NCI-H187 treated with DMSO at 0.1 percent for 48 hours (cell line): ENCODE results near the gene THAP12.
"Not testable (repeated sequence)": the region's sequence is repeated elsewhere in the genome, so short reads cannot be mapped to it uniquely, and the experiment has no call there.

Source experiments
- DNase-seq: peaks from one replicate; lab custom pipeline; 2025; lab: John Stamatoyannopoulos, UW

The THAP12 gene

DNA sequence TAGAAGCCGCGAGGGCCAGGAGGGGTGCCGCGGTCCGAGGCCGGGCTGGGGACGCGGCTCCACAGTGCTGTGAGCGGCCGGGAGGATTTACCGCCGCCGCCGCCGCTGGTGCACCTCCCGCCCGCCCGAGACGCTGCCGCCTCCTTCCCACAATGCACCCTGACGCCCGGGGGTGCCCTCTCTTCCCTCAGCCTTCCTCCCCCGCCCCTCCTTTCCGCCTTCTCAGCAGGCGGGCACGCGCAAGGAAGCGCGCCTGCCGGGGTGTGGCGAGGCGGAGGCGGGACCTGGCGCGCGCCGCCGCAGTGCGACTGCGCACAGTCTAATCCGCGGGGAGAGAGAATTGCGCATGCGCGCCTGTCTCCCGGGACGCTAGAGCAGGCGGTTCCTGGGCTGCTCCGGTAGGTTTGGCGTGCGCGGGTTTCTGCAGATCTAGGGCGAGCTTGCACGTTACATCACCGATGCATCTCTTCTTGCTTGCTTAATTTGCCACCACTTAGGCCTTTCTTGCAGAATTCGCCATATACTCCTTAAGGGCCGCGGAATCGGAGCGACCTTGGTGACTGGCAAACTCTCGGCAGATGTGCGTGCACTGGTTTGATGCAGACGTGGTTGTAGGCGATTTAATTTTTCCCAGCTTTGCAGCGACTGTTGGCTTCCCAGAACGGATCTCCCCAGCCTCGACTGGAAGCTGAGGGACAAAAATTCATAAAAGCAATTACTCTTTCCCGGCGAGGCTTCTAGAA, at the start of gene THAP12, which contains the start of gene GVQW3:
TSS of gene THAP12 (minus strand) at position 156 of the 743 bp plus-strand sequence. CDS start 296 bp downstream, outside the sequence.
TSS of gene GVQW3 (plus strand) at position 347 of the 743 bp plus-strand sequence. CDS start 506 bp downstream, outside the sequence.
- DNase-seq = peak; percentile 88

DNA sequence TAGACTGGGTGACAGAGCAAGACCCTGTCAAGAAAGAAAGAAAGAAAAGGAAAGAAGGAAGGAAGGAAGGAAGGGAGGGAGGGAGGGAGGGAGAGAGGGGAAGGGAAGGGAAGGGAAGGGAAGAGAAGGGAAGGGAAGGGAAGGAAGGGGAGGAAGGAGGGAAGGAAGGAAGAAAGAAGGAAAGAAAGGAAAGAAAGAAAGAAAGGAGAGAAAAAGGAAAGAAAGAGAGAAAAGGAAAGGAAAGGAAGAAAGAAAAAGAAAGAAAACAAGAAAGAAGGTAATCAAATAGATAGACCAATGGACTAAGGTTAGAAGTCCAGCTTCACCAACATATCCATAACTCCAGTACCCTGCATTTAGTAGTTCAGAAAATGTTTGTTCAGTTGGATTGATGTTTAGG, 45.7 kb upstream of the THAP12 start:
- no peak for DNase-seq

DNA sequence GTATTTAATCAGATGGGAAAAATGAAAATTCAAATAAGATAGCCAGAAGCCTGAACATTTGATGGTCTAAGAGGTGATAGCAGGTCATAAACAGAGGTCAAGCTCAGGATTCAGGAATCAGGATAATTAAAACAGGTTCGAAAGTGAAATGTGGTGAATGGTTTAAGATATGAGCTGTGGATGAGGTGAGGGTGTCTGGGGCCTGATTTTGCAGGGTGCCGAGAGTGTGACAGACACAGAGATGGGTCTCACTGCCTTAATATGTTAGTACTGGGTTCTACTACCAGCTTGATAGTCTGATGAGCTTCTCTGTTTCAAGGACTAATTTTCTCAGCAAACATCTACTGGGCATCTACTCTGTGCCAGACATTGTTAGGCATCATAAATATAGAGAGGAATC, 44.0 kb upstream of the THAP12 start:
- DNase-seq = no peak

DNA sequence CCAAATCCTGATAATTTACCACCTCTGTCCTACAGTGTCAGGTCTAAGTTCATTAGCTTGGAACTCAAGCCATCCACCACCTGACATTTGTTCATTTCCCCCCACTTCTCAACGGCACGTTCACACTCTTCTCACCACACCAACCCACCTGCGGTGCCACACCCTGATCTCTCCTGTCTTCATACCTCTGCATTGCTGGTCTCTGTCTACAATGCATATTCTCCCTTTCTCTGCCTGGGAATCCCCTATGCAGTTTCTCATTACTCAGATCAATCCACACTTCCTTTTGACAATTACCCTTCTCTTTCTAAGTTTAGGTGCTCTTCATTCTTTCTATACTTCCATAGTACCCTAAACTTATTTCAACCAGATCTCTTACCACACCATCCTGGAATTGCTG, 43.4 kb upstream of the THAP12 start:
- DNase-seq = no peak

DNA sequence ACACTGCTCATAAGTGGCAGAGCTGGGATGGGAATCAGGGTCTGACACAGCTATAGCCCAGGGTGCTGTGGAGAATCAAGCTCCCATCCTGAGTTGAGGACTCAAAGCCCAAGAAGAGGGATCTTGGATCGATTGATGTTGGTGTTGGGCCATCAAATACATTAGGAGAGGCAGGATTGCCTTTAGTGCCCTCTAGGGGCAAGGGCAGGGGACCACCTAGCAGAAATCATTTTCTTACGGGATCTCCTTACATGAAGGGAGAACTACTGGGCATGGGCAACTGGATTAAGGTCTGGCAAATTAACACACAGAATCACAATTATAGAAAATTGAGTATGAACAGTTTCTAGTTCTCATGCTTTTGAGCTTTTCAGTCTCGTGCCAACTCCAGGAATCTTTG, 39.0 kb upstream of the THAP12 start:
- DNase-seq = no peak

- DNase-seq = no peak
Measured at GRCh38 chr11:76415073-76415472, 34.1 kb upstream of the THAP12 start.

GRCh38 chr11:76410851-76411357, 30.0 kb upstream of the THAP12 start:
- DNase-seq = peak; percentile 49

DNA sequence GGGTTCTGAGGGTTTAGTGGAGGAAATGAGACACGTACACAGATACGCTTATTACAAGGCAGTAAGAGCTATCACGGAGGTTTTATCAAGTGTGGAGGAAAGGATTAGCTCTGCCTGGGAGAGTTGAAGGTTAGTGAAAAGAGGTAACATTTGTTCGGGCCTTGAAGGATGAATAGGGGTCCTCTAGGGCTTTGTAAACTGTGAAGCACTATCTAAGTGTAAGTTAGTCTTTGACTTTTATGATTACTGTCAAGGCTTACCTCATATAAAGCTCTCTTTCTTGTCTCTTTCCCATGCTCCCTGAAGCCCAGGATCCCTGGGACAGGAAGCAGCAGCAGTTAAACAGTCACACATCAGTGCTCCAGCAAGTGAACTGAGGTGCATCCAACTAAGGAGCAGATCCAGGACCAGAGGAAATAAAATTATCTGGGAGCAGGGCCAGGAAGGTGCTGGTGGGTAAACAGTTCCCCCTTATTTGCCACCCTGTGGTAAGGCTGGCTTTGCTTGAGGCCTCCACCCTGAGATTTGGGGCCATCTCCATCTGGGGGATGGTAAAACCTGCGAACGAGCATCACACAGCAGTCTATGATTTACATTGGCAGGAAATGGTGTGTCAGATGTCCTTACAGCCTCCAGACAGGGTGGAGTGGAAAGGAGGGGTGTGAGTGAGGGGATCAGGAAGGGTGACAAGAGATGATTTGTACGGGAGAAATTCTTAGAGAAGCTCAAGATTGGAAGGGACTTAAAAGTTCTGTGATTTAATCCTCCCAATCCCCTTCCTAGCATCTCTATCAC, 27.4 kb upstream of the THAP12 start:
- no peak for DNase-seq

DNA sequence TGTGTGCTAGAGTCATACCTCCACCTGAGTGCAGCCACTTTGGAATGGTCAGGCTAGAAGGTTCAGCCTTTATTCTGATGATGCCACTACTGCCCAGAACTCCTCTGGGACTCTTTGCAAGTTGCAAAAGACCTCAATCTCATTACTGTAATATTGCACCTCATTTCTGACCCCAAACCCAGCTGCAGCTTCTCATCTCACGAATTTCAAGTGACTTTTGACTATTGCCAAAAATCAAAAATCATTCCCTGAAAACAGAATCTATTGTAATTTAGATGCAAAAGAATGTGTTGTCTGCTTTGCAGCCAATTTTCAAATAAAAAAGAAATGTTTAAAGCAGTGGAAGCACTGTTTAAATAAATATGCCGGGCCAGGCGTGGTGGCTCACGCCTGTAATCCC, 25.4 kb upstream of the THAP12 start:
- no peak for DNase-seq

GRCh38 chr11:76401484-76401883, 20.6 kb upstream of the THAP12 start:
- not testable (repeated sequence) for DNase-seq

DNA sequence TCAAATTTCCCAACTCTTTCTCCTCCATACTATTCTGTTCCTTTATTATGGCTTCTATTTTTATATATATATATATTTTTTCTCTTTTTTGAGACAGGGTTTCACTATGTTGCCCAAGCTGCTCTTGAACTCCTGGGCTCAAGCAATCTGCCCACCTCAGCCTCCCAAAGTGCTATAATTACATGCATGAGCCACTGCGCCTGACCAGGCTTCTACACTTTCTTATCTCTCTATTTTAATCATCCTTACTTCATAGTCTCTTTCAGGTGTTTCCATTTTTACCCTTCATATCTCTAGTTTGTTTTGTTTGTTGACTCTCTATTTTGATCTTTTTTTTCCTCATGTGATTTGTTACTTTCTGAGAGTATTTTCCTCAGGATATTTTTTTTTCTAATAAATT, 20.0 kb upstream of the THAP12 start:
- DNase-seq = no peak

DNA sequence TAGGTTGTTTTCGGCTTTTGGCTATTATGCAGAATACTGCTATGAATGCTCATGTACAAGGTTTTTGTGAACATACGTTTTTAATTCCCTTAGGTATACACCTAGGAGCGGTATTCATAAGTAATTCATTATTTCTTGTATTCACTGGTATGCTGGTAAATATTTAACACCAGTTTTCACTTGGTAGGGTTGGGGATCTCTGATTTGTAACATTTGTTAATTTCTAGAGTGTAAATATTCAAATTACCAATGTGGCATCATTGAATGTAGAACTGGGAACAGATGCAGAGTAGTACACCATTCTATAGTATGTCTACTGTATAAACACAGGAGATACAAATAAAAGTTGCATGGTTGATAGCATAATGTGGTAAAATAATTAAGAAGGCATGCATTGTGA, 16.5 kb upstream of the THAP12 start:
- DNase-seq = no peak

GRCh38 chr11:76395296-76395695, 14.4 kb upstream of the THAP12 start:
- DNase-seq = no peak

DNA sequence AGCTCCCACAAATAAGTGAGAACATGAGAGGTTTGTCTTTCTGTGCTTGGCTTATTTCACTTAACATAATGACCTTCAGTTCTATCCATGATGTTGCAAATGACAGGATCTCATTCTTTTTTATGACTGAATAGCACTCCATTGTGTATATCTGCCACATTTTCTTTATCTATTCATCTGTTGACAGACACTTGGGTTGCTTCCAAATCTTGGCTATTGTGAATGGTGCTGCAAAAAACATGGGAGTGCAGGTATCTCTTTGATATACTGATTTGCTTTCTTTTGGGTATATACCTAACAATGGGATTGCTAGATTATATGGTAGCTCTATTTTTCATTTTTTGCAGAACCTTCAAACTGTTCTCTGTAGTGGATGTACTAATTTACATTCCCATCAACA, 13.5 kb upstream of the THAP12 start:
- no peak for DNase-seq

DNA sequence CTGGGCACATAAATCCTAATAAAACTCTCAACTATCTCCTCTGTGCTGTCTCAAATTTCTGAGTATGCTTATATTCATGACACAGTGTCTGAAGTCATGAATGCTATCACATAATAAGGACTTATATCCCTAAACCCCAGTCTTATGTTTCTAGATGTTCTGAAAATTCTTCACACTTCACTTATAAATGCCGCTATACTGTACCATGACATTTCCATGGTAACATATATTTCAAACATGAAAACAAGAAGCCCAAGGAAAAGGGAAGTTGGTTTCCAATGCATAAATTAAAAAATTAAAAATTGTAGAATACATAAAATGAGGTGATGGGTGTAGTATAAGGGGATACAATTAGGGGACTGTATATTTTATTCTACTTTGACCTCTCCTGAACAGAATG, 11.9 kb upstream of the THAP12 start:
- DNase-seq = no peak

- DNase-seq = no peak
Measured at GRCh38 chr11:76391811-76392475, 11.0 kb upstream of the THAP12 start.

DNA sequence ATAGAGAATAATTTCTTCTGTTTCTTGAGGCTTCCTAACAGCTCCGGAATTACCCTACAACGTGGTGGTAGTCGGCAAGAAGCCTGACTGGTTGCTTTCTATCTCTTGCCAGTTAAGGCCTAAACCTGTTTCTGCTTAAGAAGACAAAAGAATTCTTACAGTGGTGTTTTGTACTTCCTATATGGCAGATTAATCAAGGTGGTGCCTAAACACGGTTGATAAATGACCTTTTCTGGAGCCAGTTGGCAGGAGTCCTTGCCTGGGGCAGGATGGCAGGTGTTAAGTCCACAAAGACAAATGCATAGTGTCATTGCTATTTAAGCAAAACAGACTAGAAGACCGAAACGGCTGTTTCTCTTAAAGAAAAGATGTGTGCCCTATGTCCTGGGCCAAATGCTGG, 10.1 kb upstream of the THAP12 start:
- no peak for DNase-seq

GRCh38 chr11:76388408-76388807, 7.5 kb upstream of the THAP12 start:
- DNase-seq = no peak

DNA sequence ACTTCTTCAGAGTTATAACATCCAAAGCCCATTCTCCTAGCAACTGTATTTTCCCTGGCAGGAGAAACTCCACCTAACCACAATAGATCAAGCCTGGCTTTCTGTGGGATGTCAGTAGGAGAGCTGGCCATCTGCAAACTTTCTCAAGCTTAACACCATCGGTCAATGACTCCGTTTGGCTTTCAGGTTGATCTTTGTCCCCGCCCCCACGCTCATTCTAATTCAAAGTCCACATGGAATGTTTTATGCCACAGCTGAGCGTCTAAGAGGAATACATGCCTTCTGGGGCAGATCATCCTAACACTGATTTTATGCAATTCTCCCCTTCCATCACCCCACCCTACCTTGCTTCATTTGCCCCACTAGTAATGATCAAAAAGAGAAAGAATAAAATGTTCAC, 5.0 kb upstream of the THAP12 start:
- DNase-seq = no peak

- DNase-seq = no peak
Measured at GRCh38 chr11:76382209-76382608, 1.3 kb upstream of the THAP12 start.

DNA sequence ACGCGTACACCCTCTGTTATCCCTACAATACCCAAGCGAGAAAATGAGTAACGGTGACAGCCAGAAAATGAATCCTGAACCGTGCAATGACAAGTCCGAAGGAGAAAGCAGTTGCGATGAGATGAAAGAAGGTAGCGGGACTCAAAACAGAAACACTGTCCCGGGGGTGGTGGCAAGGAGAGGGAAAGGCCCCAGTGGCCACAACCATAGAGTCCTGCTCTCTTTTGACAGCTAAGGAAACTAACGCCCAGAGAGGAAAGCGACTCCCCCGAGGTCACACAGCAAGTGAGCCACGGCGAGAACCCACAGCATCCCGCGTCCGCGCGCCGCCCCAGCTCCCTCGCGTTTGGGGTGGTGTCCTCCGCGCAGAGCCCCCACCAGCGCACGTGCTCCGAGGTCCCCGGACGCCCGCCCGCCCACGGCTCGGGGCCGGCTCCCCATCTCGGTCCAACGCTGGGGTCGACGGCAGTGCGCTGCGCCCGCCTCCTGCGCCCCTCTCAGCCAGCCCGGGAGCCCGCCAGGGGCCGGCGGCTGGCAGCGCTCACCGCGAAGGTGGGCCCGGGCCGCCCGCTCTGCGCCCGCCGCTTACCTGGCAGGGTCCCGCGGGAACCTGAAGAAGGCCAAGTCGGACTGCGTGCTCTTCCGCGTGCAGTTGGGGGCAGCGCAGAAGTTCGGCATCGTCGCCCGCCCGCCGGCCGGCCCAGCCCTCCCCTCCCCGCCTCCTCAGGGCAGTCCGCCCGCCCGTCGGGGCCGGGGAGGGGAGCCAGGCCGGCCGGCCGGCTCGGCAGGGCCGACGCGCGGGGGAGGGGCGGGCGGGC, 564 bp downstream of the THAP12 start:
- DNase-seq = no peak

GRCh38 chr11:76379807-76380158, 1.1 kb downstream of the THAP12 start:
- no peak for DNase-seq
